PC-9 (cell line): ENCODE measurements around the gene CD163L1.

ENCODE experiments used
- EZH2 ChIP-seq: fragments of 200-600 bp; sonication (generic); IDR thresholded peaks from 2 replicates; pipeline ENCODE4 v1.8.0; 2017; ENCODE audit warnings: antibody characterized with exemption, low read depth
- TF ChIP-seq, protein P1 (sequence below): fragments of 200-600 bp; sonication (generic); conservative IDR thresholded peaks from 2 replicates; pipeline ENCODE4 v1.6.1; 2017; ENCODE audit warnings: mixed run types, antibody characterized with exemption, mild to moderate bottlenecking, moderate library complexity

DNA sequence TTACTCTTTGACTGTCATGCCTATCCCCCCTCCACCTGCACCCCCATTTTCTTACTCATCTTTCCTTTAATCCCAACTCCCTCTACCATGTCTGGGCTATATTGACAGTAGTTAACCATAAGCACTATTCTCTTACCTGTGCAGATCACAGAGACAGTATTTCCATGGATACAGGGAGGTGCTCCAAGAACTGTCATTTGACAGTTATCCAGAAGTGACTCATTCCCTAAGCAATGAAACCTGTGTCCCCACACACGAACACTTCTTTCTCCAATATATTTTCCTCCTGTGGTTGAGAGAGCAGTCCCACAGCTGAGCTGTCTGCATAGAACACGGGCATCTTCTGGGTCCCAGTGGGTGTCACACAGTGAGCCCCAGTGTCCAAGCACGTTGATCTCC lies 68.8 kb downstream of the CD163L1 start:
- TF ChIP-seq, protein P1, sequence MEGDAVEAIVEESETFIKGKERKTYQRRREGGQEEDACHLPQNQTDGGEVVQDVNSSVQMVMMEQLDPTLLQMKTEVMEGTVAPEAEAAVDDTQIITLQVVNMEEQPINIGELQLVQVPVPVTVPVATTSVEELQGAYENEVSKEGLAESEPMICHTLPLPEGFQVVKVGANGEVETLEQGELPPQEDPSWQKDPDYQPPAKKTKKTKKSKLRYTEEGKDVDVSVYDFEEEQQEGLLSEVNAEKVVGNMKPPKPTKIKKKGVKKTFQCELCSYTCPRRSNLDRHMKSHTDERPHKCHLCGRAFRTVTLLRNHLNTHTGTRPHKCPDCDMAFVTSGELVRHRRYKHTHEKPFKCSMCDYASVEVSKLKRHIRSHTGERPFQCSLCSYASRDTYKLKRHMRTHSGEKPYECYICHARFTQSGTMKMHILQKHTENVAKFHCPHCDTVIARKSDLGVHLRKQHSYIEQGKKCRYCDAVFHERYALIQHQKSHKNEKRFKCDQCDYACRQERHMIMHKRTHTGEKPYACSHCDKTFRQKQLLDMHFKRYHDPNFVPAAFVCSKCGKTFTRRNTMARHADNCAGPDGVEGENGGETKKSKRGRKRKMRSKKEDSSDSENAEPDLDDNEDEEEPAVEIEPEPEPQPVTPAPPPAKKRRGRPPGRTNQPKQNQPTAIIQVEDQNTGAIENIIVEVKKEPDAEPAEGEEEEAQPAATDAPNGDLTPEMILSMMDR = no peak
- TF ChIP-seq EZH2 = no peak
